Measurements from ENCODE around the gene PEDS1.
"Not testable (repeated sequence)": the region's sequence is repeated elsewhere in the genome, so short reads cannot be mapped to it uniquely, and the experiment has no call there.

PEDS1 gene

DNA sequence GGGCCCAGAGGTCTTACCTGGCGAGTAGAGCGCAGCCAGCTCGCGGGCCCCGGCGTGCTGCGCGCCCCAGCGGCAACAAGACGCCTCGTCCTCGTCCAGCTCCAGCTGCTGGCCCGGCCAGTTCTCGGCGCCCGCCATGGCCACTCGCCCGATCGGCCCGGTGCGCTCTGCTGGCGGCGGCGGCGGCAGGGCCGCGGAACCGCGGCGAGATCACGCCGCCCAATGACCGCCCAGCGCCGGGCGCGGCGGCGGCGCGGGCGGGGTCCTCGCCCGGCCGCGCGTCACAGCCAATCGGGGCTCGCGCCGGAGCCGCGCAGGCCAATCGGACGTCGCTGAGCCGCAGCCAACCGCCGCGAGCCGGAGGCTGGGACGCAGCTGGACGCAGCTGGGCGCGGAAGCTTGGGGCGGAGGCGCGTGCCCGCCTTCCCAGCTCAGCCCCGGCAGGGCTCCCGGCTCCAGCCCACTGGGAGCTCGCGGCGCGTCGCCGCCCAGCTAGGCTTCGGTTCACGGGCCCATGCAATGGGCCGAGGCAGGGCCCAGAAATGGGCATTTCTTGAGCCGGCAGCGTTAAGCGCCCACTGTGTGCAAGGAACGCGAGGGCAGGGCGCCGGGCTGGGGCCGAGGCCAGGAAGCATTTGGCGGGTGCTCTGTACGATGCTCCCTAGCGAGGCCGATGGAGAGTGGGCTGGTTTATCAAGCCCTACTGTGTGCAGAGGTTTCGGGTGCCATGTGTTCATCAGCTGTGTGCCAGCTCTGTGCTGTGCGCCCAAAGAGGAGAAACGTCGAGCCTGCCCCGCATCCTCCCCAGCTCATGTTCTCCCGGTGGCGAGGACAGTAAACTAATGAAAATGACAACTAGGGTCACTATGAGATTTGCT, at the start of gene PEDS1:
Gene PEDS1 (minus strand): TSS at position 224 of the 878 bp plus-strand sequence. CDS start 86 bp downstream, at position 138.
- peak; percentile 87 for DNase-seq

DNA sequence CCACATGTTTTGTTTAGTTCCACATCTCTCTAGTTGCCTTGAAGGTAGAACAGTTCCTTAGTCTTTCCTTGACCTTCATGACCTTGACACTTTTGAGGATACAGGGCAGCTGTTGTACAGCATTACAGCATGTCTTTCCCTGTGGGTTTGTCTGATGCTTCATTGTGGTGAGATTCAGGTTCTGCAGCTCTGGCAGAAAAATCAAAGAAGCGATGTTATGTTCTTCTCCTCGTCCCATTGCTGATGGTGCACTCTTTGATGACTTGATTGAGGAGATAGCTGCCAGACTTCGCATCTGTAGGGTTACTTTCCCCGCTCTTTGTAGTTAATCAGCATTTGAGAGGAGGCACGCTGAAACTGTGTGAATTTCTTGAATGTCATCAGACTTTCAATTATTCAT, 49.2 kb upstream of the PEDS1 start:
- DNase-seq: no peak

DNA sequence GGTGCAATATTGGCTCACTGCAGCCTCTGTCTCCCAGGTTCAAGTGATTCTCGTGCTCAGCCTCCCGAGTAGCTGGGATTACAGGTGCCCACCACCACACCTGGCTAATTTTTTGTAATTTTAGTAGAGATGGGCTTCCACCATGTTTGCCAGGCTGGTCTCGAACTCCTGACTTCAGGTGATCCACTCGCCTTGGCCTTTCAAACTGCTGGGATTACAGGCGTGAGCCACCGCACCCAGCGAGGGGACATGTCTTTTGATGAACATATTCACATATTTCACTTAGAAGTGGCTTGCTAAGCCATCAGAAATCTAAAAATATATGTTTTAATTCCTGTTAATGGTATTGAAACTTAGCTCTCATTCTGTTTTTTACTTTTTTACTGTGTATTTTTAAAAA, 48.2 kb upstream of the PEDS1 start:
- DNase-seq: not testable (repeated sequence)

DNA sequence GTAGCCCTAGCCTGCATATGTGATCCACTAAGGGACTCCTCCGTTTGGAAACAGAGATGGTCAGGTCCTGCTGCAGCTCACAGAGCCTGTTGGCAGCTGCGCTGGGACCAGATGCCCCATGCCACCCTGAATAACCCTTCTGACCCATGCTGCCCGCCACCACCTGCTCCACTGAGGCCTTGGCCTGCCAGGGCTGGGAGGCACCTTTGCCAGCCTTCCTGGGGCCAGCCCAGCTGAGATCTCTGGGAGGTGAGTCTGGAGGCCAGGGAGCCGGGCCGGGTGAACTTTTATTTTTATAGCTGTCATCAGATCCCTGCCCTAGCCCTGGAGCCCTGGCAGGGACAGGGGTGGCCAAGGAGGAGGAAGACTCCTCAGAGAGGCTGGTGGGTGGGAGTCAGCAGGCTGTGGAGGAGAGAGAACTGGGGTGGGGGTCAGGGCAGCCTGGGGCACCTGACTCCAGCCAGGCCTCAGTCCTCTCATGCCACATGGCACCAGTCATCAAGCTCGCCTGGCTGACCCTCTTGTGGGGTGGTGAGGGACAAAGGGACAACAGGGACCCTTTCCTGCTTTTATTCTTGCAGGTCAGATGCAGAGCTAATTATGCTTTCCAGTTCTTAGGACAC, 47.1 kb upstream of the PEDS1 start:
- DNase-seq: no peak

DNA sequence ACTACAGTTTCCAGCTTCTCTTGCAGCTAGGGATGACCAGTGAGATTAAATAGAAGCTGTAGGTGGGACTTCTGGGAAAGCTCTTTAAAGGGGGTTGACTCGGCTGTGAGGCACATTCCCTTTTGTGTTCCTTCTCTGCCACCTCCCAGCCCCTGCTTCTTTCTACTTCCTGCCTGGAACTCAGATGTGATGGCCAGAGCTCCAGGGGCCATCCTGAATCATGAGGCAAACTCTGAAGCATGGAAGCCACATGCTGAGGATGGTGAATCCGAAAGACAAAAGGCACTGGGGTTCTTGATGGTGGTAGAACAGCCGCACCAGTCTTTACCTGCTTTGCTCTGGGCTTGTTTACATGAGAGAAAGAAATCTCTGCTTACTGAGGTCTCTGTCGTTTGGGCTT, 46.2 kb upstream of the PEDS1 start:
- DNase-seq: no peak

DNA sequence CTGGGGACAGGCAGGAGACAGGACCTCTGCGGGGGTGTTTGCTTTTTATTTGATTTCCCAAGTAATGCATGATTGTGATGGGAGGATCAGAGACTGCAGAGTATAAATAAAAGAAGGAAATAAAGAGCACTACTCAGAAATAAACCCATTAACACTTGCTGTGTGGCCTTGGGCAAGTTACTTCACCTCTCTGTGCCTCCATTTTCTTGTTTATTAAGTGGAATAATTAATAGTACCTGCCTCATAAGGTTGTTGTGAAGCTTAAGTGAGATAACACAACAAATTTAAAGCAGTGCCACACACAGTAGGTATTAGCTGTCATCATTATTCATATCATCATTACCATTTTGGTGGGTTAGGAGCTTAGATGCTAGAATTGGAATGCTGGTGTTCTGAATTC, 45.2 kb upstream of the PEDS1 start:
- no peak for DNase-seq

DNA sequence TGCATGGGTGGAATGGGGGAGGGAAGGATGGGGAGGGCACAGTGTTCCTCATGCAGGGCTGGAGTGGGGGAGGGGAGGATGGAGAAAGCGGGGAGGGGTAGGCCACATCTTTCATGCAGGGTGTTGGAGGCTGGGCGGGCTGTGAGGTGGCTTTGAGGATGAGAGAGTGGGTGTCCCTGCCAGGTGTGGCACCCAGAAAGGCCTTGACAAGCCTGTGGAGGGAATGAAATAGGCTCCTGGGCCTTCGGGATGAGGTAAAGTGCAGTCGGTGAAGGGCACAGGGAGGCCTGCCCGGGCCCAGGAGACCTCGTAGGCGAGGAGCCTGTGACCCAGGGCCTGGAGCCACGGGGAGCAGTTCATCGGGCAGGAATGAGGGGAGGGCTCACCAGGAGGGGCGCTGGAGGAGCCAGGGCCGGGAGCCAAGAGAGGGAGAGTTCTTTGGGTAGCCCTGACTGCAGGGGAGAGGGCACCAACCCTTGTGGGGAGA, 44.7 kb upstream of the PEDS1 start:
- no peak for DNase-seq

DNA sequence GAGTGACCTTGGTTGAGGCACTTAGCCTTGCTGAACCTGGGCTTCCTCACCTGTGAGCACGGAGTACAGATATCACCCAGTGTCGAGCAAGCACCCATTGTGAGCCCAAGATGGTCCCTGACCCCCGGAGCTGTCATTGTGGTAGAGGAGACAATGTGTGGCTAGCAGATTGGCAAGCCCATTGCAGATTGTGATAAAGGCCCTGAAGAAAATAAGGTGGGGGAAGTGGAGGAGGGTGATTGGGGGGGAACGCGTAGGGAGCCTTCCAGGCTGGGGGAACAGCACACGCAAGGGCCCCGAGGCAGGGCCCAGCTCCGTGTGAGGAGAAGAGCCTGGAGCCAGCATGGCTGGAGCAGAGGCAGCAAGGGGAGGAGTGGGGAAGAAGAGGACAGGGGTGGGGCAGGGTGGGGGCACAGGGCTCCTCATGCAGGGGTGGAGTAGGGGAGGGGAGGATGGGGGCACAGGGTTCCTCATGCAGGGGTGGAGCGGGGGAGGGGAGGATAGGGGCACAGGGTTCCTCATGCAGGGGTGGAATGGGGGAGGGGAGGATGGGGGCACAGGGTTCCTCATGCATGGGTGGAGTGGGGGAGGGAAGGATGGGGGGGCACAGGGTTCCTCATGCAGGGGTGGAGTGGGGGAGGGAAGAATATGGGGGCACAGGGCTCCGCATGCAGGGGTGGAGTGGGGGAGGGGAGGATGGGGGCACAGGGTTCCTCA, 44.1 kb upstream of the PEDS1 start:
- no peak for DNase-seq

DNA sequence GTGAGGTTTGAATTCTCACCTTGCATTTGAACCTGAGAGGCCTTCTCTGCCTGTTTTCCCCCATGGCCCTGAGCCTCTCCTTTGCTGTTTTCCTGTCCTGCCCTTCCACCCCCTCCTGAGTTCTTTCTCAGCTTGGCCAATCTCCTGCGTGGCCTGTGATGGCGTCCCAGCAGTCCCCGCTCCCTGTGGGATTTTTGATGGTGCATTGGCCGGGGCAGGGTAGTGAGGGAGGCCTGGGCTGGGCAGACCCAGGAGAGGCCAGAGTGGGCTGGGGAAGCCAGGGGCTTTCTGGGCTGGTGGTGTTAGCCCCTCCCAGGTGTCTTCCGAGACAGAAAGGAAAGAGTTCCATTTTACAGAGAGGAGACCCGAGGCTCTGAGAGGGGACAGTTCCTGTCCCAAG, 43.4 kb upstream of the PEDS1 start:
- no peak for DNase-seq

DNA sequence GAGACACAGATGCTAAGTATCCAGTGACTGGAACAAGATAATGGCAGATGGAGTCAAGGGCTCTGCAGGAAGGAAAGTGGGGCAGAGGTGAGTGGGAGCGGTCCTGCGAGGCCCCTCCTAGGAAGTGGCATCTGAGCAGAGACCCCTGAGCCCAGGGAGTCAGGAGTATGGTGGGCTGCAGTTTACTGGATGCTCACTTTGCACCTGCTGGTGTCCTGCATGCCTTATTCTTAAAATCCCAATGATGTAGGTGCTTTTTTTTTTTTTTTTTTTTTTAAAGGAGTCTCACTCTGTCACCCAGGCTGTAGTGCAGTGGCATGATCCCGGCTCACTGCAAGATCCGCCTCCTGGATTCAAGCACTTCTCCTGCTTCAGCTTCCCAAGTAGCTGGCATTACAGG, 42.7 kb upstream of the PEDS1 start:
- DNase-seq: no peak

DNA sequence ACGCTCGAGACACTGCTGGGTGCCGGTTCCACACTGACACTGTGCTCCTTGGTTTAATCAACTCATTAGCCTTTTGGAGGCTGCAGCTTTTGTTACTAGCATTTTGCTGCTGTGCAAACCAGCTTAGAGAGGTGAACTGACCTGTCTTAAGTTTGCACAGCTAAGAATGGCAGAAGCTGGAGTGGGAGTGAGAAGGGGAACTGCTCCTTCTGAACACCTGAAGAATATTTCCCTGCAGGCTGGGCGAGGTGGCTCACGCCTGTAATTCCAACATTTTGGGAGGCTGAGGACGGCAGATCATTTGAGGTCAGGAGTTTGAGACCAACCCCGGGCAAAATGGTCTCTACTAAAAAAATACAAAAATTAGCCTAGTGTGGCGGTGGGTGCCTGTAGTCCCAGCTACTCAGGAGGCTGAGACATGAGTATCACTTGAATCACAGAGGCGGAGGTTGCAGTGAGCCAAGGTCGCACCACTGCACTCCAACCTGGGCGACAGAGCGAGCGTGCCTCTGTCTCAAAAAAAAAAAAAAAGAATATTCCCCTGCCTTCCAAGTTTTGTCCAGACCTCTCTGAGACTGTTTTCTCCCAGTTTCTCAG, 42.1 kb upstream of the PEDS1 start:
- DNase-seq: no peak

DNA sequence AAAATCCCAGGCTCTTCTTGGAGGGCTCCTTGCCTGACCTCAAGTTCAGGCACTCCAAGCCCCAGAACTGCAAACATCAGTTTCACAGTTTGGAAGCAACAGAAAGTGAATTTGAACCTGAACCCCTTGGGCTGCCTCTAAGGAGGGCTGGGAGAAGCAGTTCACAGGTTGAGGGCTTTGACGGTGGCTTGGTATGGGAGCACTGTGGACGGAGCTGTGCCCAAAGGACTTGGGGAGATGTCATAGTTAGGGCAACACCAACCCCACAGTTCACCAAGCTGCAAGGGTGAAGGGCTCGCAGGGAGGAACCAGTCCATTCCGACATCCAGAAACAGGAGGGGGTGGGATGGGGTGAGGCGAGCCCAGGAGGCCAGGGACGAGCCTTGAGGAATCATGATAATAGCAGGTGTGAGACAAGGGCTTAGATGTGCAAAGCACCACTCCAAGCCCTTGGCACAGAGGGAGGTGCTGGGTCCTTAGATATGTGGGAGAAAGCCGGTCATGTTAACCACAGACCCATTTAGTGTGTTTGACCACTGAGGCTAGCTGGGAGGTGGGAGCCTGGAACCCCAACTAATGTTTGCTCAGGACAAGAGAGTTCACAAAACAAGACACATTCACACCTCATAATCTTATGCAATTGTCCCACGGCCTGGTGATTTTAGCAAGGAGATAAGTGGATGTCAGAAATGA, 41.5 kb upstream of the PEDS1 start:
- no peak for DNase-seq

DNA sequence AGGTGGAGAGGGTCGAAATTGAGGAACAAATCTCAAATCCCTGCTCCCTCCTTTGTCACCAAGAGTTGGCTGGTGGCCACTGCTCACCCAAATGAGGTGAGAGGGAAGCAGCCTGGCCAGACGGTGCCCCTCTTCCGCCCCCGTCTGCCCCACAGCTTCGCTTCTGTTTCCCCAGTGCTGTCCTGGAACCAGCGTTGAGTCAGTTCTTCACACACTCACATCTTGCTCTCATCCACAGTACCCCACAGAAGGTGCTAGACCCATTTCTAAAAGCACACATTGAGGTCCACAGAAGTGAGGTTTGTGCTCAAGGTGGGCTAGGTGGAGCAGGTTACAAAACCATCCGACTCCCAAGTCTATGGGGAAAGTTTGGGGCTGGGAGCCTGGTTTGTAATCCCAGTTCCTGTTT, 40.9 kb upstream of the PEDS1 start:
- DNase-seq: no peak

DNA sequence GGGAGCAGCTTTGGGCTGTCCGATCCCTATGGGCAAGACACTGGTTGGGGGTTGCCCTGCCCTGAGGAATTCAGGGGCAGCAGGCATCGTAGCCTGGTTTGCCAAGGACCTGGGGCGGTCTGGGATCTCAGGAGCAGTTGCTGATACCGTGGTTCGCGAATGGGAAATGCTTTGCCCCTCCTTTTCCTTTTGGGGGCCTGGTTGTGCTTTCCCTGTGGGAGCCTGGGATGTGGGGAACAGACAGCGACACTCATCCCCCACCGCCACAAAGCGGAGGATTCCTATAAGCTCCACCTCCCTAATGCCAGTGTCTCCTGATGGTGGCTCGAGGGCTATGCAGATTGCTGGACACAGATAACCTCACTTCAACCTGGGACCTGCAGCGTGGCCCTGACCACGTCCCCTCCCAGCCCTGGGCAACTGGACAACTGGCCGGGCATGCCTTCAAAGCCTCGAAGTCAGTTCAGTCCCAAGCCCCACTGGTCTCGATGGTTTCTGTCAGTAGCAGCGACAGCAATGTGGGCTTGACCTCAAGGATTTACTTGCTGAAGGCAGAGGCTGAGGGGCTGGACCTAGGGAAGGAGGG, 40.4 kb upstream of the PEDS1 start:
- no peak for DNase-seq

DNA sequence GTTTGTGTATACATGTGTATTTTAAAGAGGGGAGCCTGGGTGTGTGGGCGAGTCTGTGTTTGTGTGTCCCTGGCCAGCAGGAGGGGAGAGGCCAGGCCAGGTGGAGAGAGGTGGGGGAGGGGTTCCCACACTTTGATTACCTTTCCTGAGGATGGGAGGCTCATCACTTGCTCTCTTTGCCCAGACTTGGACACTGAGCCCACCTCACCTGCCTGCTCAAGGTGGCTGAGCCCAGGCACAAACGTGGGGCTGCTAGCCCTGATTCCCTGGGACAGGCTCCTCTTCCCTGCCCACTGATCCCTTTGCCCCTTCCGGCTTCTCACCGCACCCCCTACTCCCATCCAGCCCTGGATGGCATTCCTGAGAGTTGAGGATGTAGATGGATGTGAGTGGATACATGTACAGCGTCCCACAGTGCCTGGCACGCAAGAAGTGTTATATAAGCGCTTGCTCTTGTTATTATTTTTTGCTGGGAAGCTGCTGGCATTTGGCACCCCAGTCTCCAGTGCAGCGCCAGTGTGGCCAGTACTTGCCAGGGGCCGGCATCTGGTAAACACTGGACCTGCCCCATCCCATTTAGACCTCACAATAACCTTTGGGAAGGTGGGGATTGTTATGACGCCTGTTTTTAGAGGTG, 39.8 kb upstream of the PEDS1 start:
- DNase-seq: no peak

DNA sequence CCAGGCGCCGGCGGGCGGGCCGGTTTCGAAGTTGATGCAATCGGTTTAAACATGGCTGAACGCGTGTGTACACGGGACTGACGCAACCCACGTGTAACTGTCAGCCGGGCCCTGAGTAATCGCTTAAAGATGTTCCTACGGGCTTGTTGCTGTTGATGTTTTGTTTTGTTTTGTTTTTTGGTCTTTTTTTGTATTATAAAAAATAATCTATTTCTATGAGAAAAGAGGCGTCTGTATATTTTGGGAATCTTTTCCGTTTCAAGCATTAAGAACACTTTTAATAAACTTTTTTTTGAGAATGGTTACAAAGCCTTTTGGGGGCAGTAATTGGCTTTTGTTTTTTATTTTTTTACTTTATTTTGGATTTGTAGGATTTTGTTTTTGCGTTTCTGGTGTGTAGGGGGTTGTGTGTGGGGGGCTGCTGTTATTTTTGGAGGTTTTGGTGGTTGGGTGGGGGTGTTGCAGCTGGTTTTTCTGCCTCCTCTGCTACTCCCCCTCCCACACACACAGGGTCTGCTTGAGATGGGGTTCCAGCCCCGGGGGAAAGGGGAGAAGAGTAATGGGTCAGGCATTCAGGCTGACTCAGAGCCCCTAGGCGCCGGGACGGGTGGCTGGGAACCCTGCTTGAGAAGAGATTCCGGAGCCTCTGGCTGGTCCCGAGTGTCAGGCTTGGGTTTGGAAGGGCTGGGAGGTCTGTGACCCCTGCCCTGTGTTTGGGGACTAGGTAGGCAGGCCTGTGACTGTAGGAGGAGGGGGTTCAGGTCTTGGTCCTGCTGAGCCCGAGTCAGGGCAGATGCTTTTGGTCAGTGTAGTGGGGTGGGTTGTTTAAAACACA, 39.1 kb upstream of the PEDS1 start:
- peak; percentile 53 for DNase-seq

DNA sequence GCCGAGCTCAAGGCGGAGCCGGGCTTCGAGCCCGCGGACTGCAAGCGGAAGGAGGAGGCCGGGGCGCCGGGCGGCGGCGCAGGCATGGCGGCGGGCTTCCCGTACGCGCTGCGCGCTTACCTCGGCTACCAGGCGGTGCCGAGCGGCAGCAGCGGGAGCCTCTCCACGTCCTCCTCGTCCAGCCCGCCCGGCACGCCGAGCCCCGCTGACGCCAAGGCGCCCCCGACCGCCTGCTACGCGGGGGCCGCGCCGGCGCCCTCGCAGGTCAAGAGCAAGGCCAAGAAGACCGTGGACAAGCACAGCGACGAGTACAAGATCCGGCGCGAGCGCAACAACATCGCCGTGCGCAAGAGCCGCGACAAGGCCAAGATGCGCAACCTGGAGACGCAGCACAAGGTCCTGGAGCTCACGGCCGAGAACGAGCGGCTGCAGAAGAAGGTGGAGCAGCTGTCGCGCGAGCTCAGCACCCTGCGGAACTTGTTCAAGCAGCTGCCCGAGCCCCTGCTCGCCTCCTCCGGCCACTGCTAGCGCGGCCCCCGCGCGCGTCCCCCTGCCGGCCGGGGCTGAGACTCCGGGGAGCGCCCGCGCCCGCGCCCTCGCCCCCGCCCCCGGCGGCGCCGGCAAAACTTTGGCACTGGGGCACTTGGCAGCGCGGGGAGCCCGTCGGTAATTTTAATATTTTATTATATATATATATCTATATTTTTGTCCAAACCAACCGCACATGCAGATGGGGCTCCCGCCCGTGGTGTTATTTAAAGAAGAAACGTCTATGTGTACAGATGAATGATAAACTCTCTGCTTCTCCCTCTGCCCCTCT, 38.2 kb upstream of the PEDS1 start:
- DNase-seq: no peak

DNA sequence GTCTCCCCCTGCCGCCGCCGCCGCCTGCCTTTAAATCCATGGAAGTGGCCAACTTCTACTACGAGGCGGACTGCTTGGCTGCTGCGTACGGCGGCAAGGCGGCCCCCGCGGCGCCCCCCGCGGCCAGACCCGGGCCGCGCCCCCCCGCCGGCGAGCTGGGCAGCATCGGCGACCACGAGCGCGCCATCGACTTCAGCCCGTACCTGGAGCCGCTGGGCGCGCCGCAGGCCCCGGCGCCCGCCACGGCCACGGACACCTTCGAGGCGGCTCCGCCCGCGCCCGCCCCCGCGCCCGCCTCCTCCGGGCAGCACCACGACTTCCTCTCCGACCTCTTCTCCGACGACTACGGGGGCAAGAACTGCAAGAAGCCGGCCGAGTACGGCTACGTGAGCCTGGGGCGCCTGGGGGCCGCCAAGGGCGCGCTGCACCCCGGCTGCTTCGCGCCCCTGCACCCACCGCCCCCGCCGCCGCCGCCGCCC, 37.6 kb upstream of the PEDS1 start:
- peak; percentile 50 for DNase-seq

DNA sequence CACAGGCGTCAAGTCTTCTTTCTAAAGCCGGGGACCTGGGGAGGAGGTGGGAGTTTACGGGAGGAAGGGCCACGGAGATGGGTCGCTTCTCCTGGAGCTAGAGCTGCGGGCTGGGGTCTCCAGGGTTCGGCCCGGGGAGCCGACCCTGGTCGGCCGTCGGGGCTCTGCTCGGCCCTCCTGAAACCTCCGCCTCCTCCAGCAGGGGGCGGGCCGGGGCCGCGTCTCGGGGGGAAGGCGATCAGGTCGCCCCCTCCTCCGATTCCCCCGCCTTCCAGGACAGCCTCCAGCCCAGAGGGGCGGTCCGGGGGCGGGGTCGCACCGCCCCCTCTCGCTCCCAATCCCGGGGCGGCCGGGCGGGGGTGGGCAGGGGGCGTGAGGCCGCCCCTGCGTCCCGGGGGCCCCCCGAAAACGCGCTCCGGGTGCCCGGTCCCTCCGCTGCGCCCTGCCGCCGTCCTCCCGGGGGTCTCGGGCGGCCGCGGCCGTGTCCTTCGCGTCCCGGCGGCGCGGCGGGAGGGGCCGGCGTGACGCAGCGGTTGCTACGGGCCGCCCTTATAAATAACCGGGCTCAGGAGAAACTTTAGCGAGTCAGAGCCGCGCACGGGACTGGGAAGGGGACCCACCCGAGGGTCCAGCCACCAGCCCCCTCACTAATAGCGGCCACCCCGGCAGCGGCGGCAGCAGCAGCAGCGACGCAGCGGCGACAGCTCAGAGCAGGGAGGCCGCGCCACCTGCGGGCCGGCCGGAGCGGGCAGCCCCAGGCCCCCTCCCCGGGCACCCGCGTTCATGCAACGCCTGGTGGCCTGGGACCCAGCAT, 36.9 kb upstream of the PEDS1 start, which contains the start of gene CEBPB:
Gene CEBPB (plus strand): TSS at position 580 of the 814 bp plus-strand sequence. CDS start 204 bp downstream, at position 784.
- peak; percentile 74 for DNase-seq

All from NCI-H510A (cell line).